ENCODE measurements around the gene PYCARD.

GRCh38 chr16:31198207-31198882 is 4.2 kb downstream of the PYCARD start:
- TF ChIP-seq L3MBTL2 (conservative IDR thresholded peaks at IDR 0.05) (no peak), HDGF (IDR thresholded peaks at IDR 0.05; ENCODE audit: borderline replicate concordance) (no peak), SP1 (IDR thresholded peaks at IDR 0.05) (no peak), FOXK2 (IDR thresholded peaks at IDR 0.05) (no peak)
